ENCODE data around the gene HPSE2.
A peak's percentile ranks its signal among the peaks of the same experiment; 100 is the strongest.

Gene HPSE2

GRCh38 chr10:98832738-98833137 lies 402.9 kb downstream of the HPSE2 start:
- DNase-seq (ENCODE audit: low spot score): no peak

GRCh38 chr10:98832196-98832595 lies 403.5 kb downstream of the HPSE2 start:
- DNase-seq (ENCODE audit: low spot score): no peak

DNA sequence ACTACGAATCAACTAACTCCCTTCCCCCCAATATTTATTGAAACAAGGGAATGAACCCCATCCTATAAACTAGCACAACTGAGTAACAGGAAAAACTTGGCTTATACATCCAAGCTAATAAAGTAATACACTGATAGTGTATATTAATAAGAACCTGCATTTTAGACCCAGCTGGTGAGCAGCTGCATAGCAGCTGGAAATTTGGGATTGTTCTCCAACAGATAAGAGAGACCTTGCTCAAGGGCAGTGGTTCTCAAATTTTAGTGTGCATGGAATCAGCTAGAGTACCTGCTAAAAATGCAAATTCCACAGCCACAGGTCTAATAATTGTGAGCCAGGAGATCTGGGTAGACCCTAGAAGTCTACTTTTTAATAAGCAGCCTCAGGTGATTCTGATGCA lies 404.3 kb downstream of the HPSE2 start:
- no peak for DNase-seq (ENCODE audit: low spot score)

- DNase-seq (ENCODE audit: low spot score): no peak
Observed at GRCh38 chr10:98825741-98826140, 409.9 kb downstream of the HPSE2 start.

DNA sequence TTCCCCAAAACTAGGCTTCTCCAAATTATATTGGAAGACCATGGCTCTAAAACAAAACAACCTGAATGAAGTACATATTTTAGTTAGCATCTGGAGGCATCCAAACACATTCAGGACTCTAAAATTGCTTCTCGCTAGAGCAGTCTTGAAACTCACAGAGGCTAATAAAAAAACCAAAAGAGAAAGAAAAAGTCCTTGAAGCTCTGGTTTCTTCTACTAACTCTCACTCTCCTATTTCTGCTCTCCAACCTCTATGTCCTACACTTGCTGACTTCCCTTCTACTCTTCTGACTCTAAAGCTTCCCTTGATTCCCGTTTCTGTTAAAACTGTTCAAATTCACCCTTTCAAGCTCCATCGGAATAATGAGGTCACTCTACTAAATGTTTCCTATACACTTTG lies 418.3 kb downstream of the HPSE2 start:
- DNase-seq (ENCODE audit: low spot score): no peak

DNA sequence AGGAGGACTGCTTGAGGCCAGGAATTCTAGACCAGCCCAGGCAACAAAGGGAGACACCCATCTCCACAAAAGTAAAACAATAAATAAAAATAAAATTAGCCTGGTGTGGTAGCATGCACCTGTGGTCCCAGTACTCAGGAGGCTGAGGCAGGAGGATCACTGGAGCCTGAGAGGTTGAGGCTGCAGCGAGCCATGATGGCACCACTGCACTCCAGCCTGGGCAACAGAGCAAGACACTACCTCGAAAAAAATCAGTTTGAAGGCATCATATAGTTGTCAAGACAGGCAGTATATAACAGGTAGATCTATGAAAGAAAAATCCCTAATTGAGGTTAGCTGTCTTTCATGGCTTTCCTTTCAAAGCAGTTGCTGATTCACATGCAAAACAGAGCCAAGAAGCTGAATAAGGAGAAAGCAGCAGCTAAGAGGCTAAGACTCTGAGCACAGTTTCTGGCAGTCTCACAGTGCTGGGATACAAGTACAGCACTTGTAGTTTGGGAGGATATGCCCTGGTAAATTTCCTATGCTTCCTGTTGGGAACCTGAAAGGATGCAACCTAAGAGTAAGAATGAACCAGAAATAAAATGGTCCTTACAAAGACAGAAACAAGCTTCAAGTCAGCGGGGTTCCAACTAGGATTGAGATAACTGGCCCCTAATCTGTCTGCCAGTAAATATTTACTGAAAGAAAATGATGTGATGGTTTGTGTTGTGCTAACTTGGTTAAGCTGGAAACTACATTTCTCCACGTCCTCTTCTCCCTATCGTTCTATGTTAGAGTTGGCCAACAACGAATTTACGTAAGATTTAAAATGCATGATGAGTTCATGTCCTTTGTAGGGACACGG lies 420.4 kb downstream of the HPSE2 start:
- DNase-seq (ENCODE audit: low spot score): no peak

- no peak for DNase-seq (ENCODE audit: low spot score)
Observed at GRCh38 chr10:98814470-98814869, 421.2 kb downstream of the HPSE2 start.

- no peak for DNase-seq (ENCODE audit: low spot score)
Observed at GRCh38 chr10:98808282-98808892, 427.3 kb downstream of the HPSE2 start.

DNA sequence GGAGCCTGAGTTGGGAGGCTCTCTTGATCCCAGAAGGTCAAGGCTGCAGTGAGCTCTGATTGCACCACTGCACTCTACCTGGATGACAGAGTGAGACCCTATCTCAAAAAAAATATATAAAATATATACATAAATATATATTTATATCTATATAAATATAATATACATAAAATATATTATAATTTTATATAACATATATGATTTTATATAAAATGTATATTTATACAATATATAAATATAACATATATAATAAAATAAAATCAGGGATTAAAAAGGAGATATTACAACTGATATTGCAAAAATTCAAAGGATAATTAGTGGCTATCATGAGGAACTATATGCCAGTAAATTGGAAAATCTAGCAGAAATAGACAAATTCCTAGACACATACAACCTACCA lies 435.4 kb downstream of the HPSE2 start:
- no peak for DNase-seq (ENCODE audit: low spot score)

GRCh38 chr10:98795467-98795866 lies 440.2 kb downstream of the HPSE2 start:
- no peak for DNase-seq (ENCODE audit: low spot score)

- no peak for DNase-seq (ENCODE audit: low spot score)
Observed at GRCh38 chr10:98790817-98791216, 444.8 kb downstream of the HPSE2 start.

DNA sequence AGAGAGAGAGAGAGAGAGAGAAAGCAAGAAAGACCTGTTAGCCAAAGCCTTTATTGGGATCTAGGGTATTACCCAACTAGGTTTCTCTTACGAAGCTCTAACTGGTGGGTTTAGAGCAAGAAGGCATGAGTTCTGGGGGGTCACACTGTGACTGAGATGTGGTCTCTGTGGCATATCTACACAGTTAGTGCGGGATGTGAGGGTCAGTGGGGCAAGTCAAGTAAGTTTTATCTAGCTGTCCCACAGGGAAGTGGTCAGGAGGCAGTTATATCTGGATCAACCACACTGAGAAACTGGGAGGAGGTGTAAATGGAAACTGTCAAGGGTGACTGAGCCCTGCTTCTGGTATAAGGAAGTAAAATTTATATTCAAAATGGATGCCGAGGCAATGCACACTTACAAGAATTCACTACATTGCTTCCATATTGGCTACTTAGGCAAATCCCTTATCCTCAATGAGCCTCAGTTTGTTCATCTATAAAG lies 457.3 kb downstream of the HPSE2 start:
- no peak for DNase-seq (ENCODE audit: low spot score)

GRCh38 chr10:98758463-98758862 lies 477.2 kb downstream of the HPSE2 start:
- DNase-seq (ENCODE audit: low spot score): no peak

GRCh38 chr10:98748298-98748697 lies 487.4 kb downstream of the HPSE2 start:
- DNase-seq (ENCODE audit: low spot score): no peak

- DNase-seq (ENCODE audit: low spot score): no peak
Observed at GRCh38 chr10:98745645-98746044, 490.0 kb downstream of the HPSE2 start.

DNA sequence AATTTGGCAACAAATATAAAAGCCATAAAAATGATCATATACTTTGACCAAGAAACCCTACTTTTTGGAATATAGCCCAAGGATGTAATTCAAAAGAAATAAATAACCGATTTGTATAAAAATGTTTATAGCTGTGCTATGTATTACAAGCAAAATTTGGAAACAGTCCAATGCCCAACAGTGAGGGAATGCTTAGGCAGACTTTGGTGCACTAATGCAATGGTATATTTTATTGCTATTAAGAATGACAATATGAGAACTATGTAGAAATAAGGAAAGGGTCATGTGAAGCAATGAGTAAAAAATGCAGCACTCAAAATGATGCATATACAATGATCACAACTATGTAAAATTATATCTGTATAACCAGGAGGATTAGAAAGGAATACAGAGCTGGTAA lies 515.1 kb downstream of the HPSE2 start:
- no peak for DNase-seq (ENCODE audit: low spot score)

DNA sequence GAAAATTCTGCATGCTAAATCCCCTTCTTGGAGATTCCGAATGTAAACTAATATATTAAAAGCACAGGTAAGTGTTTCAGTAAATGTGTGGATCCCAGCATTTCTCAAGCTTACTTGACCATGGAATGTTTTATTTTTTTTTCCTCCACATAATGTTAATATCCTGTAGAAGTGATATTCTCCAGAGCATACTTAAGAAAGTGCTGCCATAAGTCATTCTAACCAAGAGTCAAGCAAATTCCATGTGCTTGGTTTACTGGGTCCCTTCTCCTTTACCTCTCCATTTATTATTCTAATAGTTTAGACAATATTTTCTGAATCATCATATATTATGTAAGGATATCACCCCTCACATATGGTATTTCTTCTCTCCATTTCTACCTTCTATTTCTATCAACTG lies 522.1 kb downstream of the HPSE2 start:
- DNase-seq (ENCODE audit: low spot score): no peak

- DNase-seq (ENCODE audit: low spot score): peak; percentile 60
Observed at GRCh38 chr10:98696516-98696915, 539.1 kb downstream of the HPSE2 start.

GRCh38 chr10:98694883-98695282 lies 540.8 kb downstream of the HPSE2 start:
- DNase-seq (ENCODE audit: low spot score): no peak

- no peak for DNase-seq (ENCODE audit: low spot score)
Observed at GRCh38 chr10:98694014-98694413, 541.6 kb downstream of the HPSE2 start.

DNA sequence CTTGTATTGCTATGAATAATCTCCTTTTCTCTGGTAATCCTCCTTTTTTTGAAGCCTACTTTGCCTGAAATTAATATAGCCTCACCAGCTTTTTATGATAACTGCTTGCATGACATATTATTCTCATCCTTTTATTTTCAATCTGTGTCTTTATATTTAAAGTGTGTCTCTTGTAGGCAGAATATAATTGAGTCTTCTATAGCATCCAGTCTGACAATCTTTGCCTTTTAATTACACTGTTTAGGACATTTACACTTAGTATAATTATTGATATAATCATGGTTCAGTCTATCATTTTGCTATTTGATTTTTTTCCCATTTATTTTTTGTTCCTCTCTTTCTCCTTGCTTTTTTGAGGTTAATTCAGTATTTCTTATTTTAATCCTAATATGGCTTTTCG lies 548.0 kb downstream of the HPSE2 start:
- no peak for DNase-seq (ENCODE audit: low spot score)

- DNase-seq (ENCODE audit: low spot score): no peak
Observed at GRCh38 chr10:98684019-98684899, 551.4 kb downstream of the HPSE2 start.

- DNase-seq (ENCODE audit: low spot score): no peak
Observed at GRCh38 chr10:98676895-98677294, 558.8 kb downstream of the HPSE2 start.

Measured in ecto neural progenitor cell (in vitro differentiated cells).